NCI-H82 treated with DMSO at 0.1 percent for 48 hours (cell line): ENCODE data around the gene DUSP1.

Source experiments
- DNase-seq: peaks from one replicate; lab custom pipeline; 2025; ENCODE audit not compliant: unreplicated experiment; lab: John Stamatoyannopoulos, UW

The DUSP1 gene

GRCh38 chr5:172782169-172783039 is 11.4 kb upstream of the DUSP1 start:
- DNase-seq = no peak

DNA sequence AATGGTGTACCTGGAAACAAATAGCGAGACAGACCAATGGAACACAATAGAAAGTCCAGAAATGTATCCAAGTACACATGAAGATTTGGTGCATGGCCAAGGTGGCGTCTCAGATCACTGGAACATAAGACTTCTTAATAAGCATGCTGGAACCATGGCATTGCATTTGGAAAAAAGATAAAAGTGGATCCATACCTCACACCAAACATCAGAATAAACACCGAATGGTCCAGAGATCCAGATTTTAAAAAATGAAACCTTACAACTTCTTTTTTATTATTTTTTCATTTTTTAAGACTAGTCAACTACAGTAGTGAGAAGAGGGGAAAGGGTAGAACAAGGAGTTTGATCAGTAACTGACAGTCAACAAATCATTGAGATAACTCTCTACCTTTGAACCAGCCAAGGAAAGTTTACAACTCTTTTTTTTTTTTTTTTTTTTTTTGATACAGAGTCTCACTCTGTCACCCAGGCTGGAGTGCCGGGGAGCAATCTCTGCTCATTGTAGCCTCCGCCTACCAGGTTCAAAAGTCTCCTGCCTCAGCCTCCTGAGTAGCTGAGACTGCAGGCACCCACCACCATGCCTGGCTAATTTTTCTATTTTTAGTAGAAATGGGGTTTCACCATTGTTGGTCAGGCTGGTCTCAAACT is 8.8 kb upstream of the DUSP1 start:
- DNase-seq = no peak

GRCh38 chr5:172777881-172778814 is 7.2 kb upstream of the DUSP1 start:
- no peak for DNase-seq

DNA sequence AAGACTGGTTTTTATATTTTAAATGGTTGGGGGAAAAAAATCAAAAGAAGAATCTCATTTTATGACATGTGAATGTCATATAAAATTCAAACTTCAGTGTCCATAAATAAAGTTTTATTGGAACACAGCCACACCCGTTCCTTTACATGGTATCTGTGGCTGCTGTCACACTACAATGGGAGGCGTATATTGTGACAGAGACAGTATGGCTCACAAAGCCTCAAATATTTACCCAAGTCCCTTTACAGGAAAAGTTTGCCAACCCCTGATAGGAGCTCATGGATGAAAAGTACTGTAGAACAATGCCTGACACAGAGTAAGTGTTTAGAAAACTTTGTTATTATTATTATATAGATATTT is 5.2 kb upstream of the DUSP1 start:
- DNase-seq = no peak

DNA sequence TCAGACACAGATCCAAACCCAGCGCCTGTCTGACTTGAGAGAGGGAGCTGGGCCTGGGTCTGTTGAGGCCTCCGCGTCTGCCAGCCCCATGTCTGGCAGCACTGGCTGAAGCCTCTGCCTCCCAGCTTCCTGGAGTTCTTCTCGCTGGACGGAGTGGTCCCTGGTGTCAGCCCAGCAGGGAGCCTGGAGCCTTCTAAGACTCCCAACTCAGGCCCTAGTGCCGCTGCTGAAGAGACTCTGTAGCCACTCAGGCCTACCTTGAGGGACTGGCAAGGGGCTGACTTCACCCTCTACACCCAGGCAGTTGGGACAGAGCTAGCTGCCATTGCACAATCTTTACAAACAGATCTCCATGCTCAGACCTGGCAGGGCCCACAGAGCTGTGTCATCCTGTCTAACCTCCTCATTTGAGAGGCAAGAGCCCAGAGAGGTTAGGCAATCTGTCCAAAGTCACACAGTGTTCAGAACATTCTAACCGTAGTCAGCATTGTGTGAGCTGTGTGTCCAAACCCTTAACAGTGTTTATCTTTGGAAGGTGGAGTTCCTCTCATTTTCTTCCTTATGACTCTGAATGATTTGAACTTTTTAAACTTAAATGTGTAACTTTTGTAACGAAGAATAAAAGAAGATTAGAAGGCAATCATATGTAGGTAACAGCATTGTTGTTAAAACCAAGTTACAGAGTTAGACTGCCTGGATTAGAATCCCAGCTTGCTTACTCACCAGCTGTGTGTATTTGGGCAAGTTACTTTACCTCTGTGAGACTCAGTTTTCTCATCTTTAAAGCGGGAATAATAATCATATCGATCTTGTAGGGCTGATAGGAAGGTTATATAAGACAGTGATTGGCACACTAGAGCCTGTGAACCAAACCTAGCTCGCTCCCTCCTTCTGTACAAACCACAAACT is 4.6 kb upstream of the DUSP1 start:
- no peak for DNase-seq

DNA sequence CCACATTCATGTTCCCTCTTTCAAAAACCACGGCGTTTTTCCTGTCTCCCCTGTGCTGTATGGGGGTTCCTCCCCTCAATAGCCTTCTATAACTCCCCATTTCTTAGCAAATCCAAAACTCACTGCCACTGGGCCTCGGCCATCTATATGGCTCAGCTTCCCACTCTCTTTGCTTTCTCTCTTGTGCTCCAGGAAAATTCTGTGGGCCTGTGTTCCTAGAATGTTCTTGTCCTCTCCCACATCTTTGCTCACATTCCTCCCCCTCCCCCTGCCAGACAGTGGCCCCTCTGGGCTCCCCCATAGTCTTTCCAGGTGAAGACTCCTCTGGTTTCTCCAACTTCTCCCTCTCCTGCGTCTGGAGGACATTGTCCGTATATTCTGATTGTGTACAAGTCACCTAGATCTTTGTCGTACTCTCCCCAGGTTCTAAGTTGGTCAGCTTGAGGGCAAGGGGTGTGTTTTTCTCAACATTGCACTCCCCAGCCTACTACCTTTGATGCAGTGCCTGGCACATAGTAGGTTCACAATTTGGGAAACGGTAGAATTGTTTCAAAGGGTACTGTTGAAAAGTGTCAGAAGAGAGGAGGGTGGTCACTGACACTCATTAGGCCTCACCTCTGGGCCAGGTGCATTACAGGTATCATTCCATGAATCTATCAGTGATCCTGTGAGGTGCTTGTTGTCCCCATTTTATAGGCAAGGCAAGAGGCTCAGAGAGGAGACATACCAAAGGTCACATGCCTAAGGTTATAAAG is 3.7 kb upstream of the DUSP1 start:
- no peak for DNase-seq

DNA sequence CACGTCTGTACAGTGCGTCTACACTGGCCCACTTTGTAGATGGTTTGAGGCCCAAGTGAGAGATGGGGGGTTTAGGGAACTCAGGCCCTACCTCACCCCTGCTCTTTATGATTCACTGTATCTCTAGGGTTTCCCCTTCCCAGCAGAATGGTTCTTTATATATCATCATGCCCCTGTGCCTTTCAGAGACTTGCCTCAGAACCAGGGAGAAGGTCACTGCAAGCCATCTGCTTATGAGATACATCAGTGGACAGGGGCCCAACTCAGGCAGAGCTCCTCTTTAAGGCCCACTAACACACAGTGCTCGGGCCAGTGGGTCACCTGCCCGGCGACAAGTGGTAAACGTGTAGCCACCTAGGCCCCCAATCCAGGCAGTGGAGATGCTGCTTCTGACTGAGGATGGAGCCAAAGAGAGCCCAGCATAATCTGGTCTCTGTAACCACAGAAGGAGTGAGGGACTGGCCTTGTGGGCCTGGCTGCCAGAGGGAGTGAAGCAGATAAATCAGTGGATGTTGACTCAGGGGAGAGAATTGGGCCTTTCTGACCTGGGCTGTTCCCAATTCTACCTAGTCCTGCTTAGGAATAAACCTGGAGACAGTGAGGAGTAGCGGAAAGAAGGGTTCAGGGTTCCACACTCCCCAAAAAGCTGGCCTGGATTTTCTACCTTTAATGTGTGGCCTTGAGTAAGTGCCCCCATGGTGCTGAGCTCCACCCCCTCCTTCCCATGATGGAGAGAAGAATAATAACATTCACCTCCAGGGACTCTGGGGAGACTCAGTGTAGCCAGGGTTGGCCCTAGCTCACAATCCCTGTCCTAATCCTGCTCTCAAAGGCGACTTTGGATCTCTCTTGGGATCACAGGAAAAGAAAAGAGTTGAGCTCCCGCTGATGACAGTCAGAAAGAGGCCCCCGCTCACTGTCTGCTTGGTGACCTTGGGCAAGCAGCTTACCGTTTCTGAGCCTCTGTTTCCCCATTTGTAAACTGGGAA is 2.8 kb upstream of the DUSP1 start:
- DNase-seq = no peak

GRCh38 chr5:172772112-172772906 is 1.3 kb upstream of the DUSP1 start:
- peak; percentile 32 for DNase-seq

DNA sequence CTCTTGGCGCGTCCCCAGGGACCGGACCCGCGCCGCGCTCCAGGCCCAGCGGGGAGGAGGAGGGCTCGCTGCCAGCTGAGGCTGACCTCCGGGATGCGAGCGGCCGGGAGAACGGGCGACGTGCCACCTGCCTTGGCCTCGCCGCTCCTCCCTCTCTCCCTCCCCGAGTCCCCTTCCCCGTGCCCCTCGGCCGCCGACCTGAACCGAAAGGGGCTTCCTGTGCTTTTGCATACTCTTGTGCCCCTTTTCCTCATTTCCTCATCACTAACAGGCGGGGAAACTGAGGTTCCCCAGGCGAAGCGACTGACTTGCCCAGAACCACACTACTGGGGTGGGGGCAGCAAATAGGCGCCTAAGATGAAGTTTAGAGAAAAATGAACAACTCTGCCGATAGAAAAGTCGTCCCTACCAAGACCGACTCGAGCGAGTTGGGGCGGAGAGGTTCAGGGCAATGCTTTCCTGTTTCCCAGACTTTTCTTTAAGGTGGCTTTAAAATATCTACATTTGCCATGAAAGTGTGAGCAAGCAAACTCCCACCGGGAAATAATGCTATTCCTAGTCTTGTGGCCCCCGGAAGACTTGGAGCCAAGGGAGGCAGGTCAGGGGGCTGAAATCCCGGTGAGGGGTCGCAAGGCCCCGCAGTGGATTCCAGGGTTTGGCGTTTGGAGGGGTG is 580 bp upstream of the DUSP1 start:
- no peak for DNase-seq

GRCh38 chr5:172770374-172770674 is 671 bp downstream of the DUSP1 start:
- DNase-seq = no peak

- DNase-seq = no peak
Observed at GRCh38 chr5:172769616-172770373, 1.2 kb downstream of the DUSP1 start.

DNA sequence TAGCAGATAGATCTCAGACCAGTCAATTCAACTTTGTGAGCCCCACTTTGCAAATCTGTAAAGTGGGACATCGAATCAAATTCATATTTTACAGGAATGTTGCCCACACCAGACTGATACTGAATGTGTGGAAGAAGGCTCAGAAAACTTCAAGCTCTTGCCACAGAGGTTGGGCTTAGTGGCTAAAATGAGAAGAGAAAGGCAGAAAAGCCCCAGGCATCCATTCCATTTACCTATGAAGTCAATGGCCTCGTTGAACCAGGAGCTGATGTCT is 1.7 kb downstream of the DUSP1 start:
- no peak for DNase-seq

DNA sequence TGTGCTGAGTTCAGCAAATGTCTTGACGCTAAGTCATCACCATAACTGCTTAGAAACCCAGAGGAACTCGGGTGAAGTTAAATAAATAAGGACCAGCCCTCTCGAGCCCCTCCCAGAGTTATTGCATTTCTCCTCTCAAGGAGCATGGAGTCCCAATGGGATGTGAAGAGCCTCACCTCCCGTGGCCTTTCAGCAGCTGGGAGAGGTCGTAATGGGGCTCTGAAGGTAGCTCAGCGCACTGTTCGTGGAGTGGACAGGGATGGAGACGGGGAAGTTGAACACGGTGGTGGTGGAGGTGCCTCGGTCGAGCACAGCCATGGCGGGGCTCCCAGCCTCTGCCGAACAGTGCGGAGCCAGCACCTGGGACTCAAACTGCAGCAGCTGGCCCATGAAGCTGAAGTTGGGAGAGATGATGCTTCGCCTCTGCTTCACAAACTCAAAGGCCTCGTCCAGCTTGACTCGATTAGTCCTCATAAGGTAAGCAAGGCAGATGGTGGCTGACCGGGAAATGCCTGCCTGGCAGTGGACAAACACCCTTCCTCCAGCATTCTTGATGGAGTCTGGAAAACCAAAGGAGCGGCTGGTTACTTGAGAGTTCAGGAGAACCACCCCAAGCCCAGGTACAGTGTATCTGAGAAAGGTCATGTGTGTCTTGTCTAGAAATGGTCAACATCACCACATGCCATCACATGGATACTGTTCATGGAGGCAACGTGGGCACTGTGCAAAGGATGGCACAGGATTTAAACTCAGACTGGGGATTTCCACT is 2.2 kb downstream of the DUSP1 start:
- no peak for DNase-seq

DNA sequence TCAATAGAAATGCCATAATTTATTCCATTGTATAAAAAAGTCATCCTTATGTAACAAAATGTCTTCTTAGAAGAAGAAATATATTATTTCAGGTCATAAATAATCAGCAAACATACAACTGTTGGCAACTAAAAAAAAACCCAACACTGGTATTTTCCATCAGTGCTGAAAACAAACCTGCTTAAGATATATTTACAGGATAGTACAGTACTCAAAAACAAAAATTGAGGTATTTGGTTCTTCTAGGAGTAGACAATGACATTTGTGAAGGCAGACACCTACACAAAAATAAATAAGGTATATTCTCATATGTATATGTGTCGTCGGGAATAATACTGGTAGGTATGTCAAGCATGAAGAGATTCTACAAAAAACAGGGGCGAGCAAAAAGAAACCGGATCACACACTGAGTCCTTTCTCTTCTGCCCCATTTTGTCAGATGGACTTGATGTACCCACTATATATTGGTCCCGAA is 2.9 kb downstream of the DUSP1 start:
- DNase-seq = no peak

- no peak for DNase-seq
Observed at GRCh38 chr5:172766287-172767108, 4.5 kb downstream of the DUSP1 start.
